GM13976 (cell line): ENCODE results near the gene CER1.
A peak's percentile ranks its signal among the peaks of the same experiment; 100 is the strongest.

Experiments
- DNase-seq: peaks from one replicate; pipeline ENCODE4 v3.0.0; 2012; ENCODE audit warnings: low spot score
- CTCF ChIP-seq: IDR thresholded peaks from 2 replicates; pipeline ENCODE4 v1.5.1; 2012; ENCODE audit warnings: borderline replicate concordance, mild to moderate bottlenecking; ENCODE audit not compliant: insufficient read depth; ENCODE audit errors: extremely low read depth, missing control alignments, control extremely low read depth
- in situ Hi-C: fragments of 300-500 bp; cut with MboI; formaldehyde crosslinking; loops from one replicate; pipeline ENCODE4 v1.12.0; 2022; ENCODE audit warnings: low sequenced_read_pairs, mixed read lengths, inconsistent platforms; ENCODE audit not compliant: unreplicated experiment

CER1 gene

GRCh38 chr9:14722391-14723035, at the start of gene CER1:
Gene CER1, minus strand, starts transcription at chr9:14722733. Its CDS starts 61 bp downstream, at chr9:14722672.
- no peak for DNase-seq
- in situ Hi-C loops, result no loop called here
- no peak for TF ChIP-seq CTCF

- in situ Hi-C loops, result loop anchor here (5.0 kb wide), 1 partner anchor 303 kb away; no protein-coding TSS in a partner anchor
- DNase-seq, result no peak
- TF ChIP-seq CTCF, result no peak
Observed at GRCh38 chr9:14770592-14770991, 48.1 kb upstream of the CER1 start.

- peak; percentile 15 for TF ChIP-seq CTCF
- in situ Hi-C loops, result loop anchor here (10.0 kb wide), 1 partner anchor 154 kb away; no protein-coding TSS in a partner anchor
- DNase-seq, result no peak
Observed at GRCh38 chr9:14769230-14769571, 46.7 kb upstream of the CER1 start.

GRCh38 chr9:14768405-14769229, 46.1 kb upstream of the CER1 start:
- TF ChIP-seq CTCF, result peak; percentile 56
- in situ Hi-C loops, result loop anchor here (10.0 kb wide), 1 partner anchor 154 kb away; no protein-coding TSS in a partner anchor
- peak; percentile 22 for DNase-seq

- in situ Hi-C loops, result loop anchor here (10.0 kb wide), 1 partner anchor 151 kb away; no protein-coding TSS in a partner anchor
- TF ChIP-seq CTCF, result no peak
- no peak for DNase-seq
Observed at GRCh38 chr9:14766299-14766698, 43.8 kb upstream of the CER1 start.

GRCh38 chr9:14761584-14761983, 39.1 kb upstream of the CER1 start:
- in situ Hi-C loops, result loop anchor here (10.0 kb wide), 1 partner anchor 147 kb away; no protein-coding TSS in a partner anchor
- DNase-seq, result no peak
- no peak for TF ChIP-seq CTCF
